Lower leg skin (tissue), 3 donors: ENCODE results near the gene IL1R2.

Experiments used
- CTCF ChIP-seq, 3 donors: fragments of 450-650 bp; IDR thresholded peaks; one replicate each; pipeline ENCODE4 v1.5.1; 2016; ENCODE audit warnings: antibody characterized with exemption in 3 of 3, mild to moderate bottlenecking in 3 of 3, moderate library complexity in 2 of 3
- POLR2A ChIP-seq, 2 donors: fragments of 450-650 bp; IDR thresholded peaks; one replicate each; pipeline ENCODE4 v1.6.1; 2016 to 2017; ENCODE audit warnings: antibody characterized with exemption in 2 of 2, mild to moderate bottlenecking in 1 of 2, moderate library complexity in 1 of 2

DNA sequence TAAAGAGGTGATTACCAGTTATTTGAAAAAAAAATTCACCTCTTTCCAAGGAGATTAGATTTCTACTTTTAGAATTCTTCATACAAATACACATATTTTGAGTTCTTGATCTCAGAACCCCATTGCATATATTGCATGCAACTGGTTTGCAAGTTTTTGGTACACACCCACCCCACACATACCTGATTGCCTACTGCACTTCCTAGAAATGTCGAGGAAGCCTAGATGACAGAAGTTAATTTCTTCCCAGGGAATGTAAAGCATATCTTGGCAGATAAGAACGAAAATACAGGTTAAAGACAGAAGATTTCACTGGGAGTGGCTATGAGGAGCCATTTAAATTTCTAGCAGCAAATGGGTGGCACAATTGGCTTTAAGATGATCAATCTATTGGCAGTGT lies 83.7 kb downstream of the IL1R2 start:
- TF ChIP-seq POLR2A (IDR thresholded peaks at IDR 0.05) (no peak), CTCF (IDR thresholded peaks at IDR 0.05) (no peak)
